Measurements from ENCODE around the gene GFRA4.

Gene GFRA4

DNA sequence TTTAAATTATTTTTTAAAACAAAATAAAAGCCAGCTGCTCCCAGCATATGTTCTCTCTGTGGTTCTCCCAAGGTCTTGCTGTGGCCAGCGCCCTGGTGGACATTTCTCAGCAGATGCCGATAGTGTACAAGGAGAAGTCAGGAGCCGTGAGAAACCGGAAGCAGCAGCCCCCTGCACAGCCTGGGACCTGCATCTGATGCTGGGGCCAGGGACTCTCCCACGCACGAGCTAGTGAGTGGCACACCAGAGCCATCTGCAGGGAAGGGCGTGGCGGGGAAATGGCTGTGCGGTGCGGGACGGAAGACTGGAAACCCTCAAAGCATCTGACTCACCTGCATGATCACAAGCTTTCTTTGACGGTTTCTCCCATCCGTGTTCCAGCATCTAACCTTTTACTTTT, 16.5 kb downstream of the GFRA4 start:
- H3K4me3 ChIP-seq = no peak overlapping the region
- TF ChIP-seq Cebpa-rat (IDR thresholded peaks at IDR 0.05) = no peak

DNA sequence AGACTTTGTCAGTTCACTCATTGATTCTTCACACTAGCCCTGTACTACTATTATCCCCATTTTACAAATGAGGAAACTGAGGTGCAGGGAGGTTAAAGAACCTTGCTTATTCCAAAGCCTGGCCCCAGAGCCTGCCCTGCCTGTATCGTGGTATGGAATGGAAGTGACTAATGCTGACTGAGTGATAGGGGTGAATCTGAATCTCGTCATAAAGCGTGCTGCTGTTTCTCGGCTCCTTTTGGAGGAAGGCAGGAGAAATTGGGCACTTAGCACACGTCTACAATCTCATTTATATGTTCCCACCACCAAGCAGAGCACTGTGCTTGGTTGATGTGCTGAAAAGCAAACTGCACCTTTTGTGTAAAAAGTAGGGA, 17.1 kb downstream of the GFRA4 start:
- no peaks in the 10 kb centered on the region for H3K27me3 ChIP-seq
- no peaks in the 10 kb centered on the region; the same call in 1 of the 2 replicates for H3K9me3 ChIP-seq
- no peak overlapping the region for H3K4me3 ChIP-seq
- peaks cover 33% of the 10 kb centered on the region for H3K36me3 ChIP-seq
- no peaks in the 10 kb centered on the region for H4K20me1 ChIP-seq
- no peak overlapping the region for H3K9ac ChIP-seq
- H3K27ac ChIP-seq = no peak overlapping the region
- peaks cover 35% of the 10 kb centered on the region for H3K4me1 ChIP-seq
- no peak for TF ChIP-seq Cebpa-rat (IDR thresholded peaks at IDR 0.05)
- no peak overlapping the region for H3K4me2 ChIP-seq

More for the DNA sequence above, 16.5 kb downstream of the GFRA4 start:
- Histone ChIP-seq H3K4me1 (peaks cover 41% of the 10 kb centered on the region), H3K4me2 (no peak overlapping the region), H3K27me3 (no peaks in the 10 kb centered on the region), H3K27ac (no peak overlapping the region), H3K36me3 (peaks cover 28% of the 10 kb centered on the region), H3K9me3 (no peaks in the 10 kb centered on the region), H3K9ac (no peak overlapping the region), H4K20me1 (no peaks in the 10 kb centered on the region)

DNA sequence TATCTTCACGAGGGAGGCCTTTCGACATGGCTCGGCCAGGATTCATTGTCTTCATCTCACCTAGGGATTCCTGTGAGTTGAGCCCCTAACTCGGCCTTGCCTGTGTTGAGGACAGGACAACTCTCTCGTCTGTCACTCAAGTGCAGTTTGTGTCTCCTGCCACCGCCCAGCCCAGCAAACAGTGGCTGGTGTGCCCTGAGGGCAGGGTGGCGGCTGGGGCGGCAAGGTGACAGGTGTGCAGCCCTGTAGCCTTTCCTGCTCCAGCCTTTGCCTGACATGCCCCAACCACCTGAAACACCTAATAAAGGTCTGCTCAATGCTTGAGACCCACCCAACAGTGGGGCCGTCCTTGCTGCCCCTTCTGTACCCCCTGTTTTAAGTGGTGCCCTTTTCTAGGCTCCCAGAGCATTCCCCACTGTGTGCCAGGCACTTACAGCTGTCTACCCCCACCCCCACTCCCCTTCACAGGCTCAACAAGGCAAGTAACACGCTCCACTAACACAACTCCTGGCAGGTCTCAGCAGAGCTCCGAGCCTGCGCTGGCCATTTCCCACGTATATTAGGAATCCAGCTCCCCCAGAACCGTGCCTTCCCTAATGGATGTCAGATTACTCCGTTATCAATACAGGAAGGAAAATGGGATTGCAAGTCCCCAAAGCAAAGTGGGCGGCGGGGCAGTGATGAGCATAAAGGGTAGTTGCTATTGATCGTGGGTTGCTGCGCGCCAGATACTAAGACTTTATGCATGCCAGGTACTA, 17.7 kb downstream of the GFRA4 start:
- H3K9ac ChIP-seq = no peak overlapping the region
- H3K27ac ChIP-seq = no peak overlapping the region
- peaks cover 4% of the 10 kb centered on the region for H3K9me3 ChIP-seq
- no peak overlapping the region for H3K4me2 ChIP-seq
- H3K4me1 ChIP-seq = peaks cover 33% of the 10 kb centered on the region
- no peaks in the 10 kb centered on the region for H3K27me3 ChIP-seq
- TF ChIP-seq Cebpa-rat (IDR thresholded peaks at IDR 0.05) = no peak
- H3K4me3 ChIP-seq = no peak overlapping the region
- H3K36me3 ChIP-seq = peaks cover 39% of the 10 kb centered on the region
- no peaks in the 10 kb centered on the region for H4K20me1 ChIP-seq

DNA sequence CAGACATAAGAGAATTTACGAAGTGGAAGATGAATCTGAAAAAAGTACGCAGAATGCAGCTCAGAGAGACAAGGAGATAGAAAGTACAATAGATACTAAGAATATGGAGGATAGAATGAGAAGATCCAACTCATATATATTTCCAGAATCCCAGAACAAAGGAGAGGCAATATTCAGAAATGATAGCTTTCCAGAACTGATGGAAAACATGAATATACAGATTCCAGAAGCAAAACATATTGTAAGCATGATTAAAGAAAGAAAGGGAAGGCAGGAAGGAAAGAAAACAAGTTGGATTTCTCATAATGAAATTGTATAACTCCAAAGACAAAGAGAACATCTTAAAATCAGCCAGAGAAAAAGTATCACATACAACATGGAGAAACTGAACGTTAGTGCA, 22.9 kb downstream of the GFRA4 start:
- no peaks in the 10 kb centered on the region for H4K20me1 ChIP-seq
- no peak overlapping the region for H3K4me3 ChIP-seq
- no peak for TF ChIP-seq Cebpa-rat (IDR thresholded peaks at IDR 0.05)

DNA sequence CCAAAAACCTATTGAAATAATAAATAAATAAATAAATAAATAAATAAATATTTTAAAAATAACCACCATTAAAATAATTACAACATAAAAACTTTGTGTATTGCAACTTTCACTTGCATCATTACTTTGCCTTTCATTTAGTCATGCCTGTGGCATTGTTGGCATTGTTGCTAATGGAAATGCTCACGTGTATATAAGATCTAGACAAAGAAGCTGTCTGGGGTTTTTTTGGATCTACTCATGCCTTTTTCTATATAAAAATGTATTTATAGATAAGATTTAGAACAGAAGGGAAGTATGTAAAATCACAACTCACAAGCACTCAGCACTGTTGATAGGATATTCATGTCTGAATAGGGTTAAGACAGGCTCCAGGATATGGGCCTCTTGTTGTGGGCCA, 27.9 kb downstream of the GFRA4 start:
- no peak for TF ChIP-seq Cebpa-rat (IDR thresholded peaks at IDR 0.05)
- no peak overlapping the region for H3K4me3 ChIP-seq
- H3K4me2 ChIP-seq = no peak overlapping the region
- no peaks in the 10 kb centered on the region for H4K20me1 ChIP-seq
- peaks cover 10% of the 10 kb centered on the region for H3K9me3 ChIP-seq
- H3K27me3 ChIP-seq = no peaks in the 10 kb centered on the region
- peaks cover 13% of the 10 kb centered on the region for H3K4me1 ChIP-seq
- no peak overlapping the region for H3K9ac ChIP-seq
- no peak overlapping the region for H3K27ac ChIP-seq
- peaks cover 8% of the 10 kb centered on the region for H3K36me3 ChIP-seq

More for the DNA sequence above, 22.9 kb downstream of the GFRA4 start:
- Histone ChIP-seq H3K4me2 (no peak overlapping the region), H3K27me3 (no peaks in the 10 kb centered on the region), H3K36me3 (peaks cover 28% of the 10 kb centered on the region), H3K9me3 (peaks cover 16% of the 10 kb centered on the region), H3K27ac (no peak overlapping the region), H3K4me1 (peaks cover 19% of the 10 kb centered on the region), H3K9ac (no peak overlapping the region)

DNA sequence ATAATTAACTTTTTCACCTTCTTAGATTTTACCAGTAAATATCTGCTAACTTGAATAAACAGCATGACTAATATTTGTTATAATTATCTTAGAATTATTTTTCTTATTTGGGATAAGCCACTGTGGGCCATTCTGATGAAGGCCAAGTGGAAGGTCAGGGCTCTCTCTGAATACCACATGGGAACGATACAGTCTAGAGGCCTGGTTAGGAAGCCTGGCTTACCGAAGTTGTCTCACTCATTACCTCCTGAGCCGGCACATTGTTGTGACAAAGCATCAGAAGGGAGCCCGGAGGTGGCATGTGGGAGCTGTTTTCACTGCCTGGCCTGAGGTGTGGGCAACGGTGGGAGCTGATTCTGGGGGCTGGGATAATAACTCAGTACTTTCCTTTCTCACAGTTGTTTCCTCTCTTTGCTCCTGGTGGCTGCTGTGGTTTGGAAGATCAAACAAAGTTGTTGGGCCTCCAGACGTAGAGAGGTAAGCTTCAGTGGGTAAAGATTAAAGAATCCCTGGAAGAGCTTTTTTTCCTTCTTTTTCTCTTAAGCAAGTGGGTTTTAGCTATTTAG, 29.2 kb downstream of the GFRA4 start:
- no peak for TF ChIP-seq Cebpa-rat (IDR thresholded peaks at IDR 0.05)
- 0 out of 2 replicates have a peak overlapping the region, but pooled peaks have one; percentile 11 for H3K4me2 ChIP-seq
- no peak overlapping the region for H3K27ac ChIP-seq
- no peaks in the 10 kb centered on the region for H3K9me3 ChIP-seq
- H3K4me3 ChIP-seq = no peak overlapping the region
- H3K9ac ChIP-seq = no peak overlapping the region
- no peaks in the 10 kb centered on the region for H3K27me3 ChIP-seq
- H4K20me1 ChIP-seq = no peaks in the 10 kb centered on the region
- peaks cover 14% of the 10 kb centered on the region for H3K36me3 ChIP-seq
- peaks cover 4% of the 10 kb centered on the region for H3K4me1 ChIP-seq

DNA sequence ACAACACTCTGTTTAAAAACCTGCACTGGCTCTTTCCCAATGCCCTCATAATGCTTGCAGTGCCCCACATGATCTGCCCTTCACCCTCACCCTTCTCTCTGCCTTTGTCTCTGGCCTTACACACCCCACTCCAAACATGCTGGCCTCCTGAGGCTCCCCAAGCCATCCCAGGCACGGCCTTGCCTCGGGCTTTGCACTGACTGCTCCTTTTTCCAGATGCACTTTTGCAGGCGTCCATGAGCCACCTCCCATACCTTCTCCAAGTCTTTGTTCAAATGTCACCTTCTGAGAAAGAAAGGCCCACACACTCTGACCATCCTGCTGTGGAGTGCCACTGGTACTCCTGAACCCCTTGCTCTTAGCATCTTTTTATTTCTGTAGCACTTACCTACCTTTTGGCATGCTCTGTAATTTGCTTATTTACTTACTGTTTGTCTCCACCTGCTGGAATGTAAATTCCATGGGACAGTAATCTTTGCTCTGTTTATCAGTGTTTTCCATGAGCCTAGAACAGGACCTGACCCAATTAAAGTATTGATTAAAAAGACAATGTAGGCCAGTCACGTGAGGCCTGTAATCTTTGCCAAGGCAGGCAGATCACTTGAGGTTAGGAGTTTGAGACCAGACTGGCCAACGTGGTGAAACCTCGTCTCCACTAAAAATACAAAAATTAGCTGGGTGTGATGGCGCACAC, 30.7 kb downstream of the GFRA4 start:
- Histone ChIP-seq H4K20me1 (no peaks in the 10 kb centered on the region), H3K9ac (no peak overlapping the region), H3K4me1 (no peaks in the 10 kb centered on the region), H3K27ac (no peak overlapping the region), H3K27me3 (no peaks in the 10 kb centered on the region), H3K9me3 (no peaks in the 10 kb centered on the region), H3K4me3 (no peak overlapping the region), H3K4me2 (no peak overlapping the region), H3K36me3 (peaks cover 21% of the 10 kb centered on the region)
- TF ChIP-seq Cebpa-rat (IDR thresholded peaks at IDR 0.05) = no peak

DNA sequence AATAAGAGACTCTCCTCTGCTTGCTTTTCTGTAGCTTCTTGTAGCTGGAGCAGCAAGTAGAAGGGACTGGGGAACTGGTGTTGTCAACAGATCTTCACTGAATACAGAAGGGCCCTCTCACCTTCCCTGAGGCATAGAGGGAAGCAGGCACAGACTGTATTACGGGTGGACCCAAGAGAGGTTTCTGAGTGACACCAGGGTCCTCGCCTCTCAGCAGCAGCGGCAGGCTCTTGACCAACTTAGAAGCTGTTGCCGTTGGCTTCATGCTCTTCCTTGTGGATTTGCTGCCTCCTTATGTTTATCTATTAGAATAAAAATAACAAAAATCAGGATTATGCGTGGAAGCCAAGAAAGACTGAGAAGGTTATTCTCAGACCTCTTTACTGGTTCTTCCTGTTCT, 31.7 kb downstream of the GFRA4 start:
- no peaks in the 10 kb centered on the region for H4K20me1 ChIP-seq
- H3K9ac ChIP-seq = no peak overlapping the region
- H3K36me3 ChIP-seq = peaks cover 27% of the 10 kb centered on the region
- no peak for TF ChIP-seq Cebpa-rat (IDR thresholded peaks at IDR 0.05)
- H3K4me1 ChIP-seq = no peaks in the 10 kb centered on the region
- H3K9me3 ChIP-seq = no peaks in the 10 kb centered on the region
- no peak overlapping the region for H3K27ac ChIP-seq
- H3K27me3 ChIP-seq = no peaks in the 10 kb centered on the region
- no peak overlapping the region for H3K4me2 ChIP-seq
- no peak overlapping the region for H3K4me3 ChIP-seq

DNA sequence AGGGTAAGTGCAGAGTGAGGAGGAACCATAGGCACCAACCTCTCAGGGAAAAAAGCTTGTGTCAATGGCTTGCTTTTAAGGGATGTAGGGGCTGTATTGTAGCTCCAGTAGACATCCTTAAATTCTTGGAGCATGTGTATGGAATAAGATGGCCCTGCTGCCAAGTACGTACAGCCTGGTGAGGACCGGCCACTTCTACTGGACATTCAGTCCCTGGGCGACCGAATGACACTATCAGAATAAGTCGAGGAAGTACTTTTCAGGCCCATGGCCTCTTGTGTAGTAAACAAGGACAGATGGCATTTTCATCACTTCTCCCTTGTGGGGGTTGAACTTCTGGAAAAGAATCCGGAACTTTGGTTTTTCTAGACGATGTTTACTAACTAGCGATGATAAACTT, 32.8 kb downstream of the GFRA4 start:
- no peak overlapping the region for H3K9ac ChIP-seq
- H3K27me3 ChIP-seq = no peaks in the 10 kb centered on the region
- no peak overlapping the region for H3K27ac ChIP-seq
- H3K4me2 ChIP-seq = no peak overlapping the region
- no peaks in the 10 kb centered on the region for H4K20me1 ChIP-seq
- no peak overlapping the region for H3K4me3 ChIP-seq
- no peaks in the 10 kb centered on the region for H3K9me3 ChIP-seq
- H3K36me3 ChIP-seq = peaks cover 28% of the 10 kb centered on the region
- H3K4me1 ChIP-seq = no peaks in the 10 kb centered on the region
- TF ChIP-seq Cebpa-rat (IDR thresholded peaks at IDR 0.05) = no peak

DNA sequence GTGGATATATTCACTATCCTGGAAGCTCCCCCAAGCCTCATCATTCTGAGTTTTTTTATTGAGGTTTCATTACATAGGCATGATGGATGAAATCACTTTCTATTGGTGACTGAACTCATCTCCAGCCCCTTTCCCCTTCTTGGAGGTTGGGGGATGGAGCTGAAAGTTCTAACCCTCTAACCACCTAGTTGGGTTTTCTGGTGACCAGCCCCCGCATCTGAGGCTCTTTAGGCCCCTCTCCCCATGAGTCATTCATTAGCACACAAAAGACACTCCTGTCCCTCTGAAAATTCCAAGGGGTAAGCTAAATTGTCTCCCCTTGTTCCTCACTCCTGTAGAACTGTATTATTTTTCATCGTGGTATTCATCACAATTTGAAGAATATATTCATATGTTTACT, 33.3 kb downstream of the GFRA4 start:
- no peaks in the 10 kb centered on the region for H3K27me3 ChIP-seq
- no peak overlapping the region for H3K9ac ChIP-seq
- no peak overlapping the region for H3K4me3 ChIP-seq

More for the DNA sequence above, 33.3 kb downstream of the GFRA4 start:
- Histone ChIP-seq H3K4me2 (no peak overlapping the region), H4K20me1 (no peaks in the 10 kb centered on the region), H3K27ac (no peak overlapping the region), H3K36me3 (peaks cover 28% of the 10 kb centered on the region), H3K4me1 (no peaks in the 10 kb centered on the region), H3K9me3 (no peaks in the 10 kb centered on the region)
- no peak for TF ChIP-seq Cebpa-rat (IDR thresholded peaks at IDR 0.05)
